GM19099 (cell line): ENCODE data around the gene MLLT3.

Experiments used
- POLR2A ChIP-seq: IDR thresholded peaks from 3 replicates; pipeline ENCODE4 v1.6.1; 2011; ENCODE audit warnings: low read depth; ENCODE audit not compliant: insufficient read length; ENCODE audit errors: extremely low read depth

Gene MLLT3

DNA sequence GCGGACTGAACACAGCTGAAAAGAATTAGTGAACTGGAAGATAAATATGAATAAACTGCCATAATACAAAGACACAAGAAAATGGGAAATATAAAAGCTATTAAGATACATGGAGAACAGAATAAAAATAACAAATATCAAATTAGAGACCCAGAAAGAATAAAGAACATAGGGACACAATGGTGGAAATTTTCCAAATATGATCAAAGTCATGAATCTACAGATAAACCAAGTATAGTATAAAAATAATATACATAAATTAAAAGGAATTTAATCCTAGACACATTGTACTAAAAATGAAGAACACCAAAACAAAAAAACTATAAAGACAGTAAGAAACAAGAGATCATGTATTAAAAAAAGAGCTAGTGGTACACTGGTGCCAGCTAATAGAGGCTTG is 194.9 kb downstream of the MLLT3 start:
- TF ChIP-seq POLR2A = no peak

DNA sequence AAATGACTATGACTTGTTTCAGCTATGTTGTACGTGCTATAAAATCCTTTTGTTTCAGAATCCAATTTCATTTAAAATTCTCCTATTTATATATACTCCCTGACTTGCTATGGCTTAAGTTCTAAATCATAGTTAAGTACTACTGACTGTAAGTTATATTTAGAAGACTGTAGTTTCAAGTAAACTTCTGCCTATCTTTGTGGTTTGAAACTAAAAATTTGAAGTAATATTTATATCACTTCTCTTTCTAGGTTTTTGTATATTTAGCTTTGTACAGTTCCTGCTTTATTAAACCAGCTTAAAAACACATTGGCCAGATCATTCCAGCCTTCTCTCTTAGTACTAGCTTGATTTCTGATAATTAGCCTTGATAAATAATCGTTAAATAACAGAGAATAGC is 196.3 kb downstream of the MLLT3 start:
- TF ChIP-seq POLR2A = no peak

DNA sequence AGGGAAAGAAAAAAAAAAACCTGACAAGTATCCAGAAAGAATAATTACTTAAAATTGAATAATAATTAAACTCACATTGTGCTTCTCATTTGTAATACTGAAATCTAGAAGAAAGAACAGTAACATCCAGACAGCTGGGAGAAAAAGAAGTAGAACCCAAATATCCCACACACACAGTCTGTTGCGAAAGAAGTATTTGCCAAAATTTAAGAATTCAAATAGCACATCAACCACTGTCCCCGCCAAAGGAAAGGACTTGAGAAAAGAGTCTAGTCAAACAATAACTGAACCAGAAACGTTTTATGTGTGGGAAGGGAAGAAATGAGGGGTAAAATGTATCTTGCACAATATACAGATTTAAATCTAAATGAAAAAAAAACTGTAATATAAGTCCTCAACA is 202.8 kb downstream of the MLLT3 start:
- no peak for TF ChIP-seq POLR2A

- TF ChIP-seq POLR2A = no peak
Measured at GRCh38 chr9:20418485-20418884, 203.8 kb downstream of the MLLT3 start.

DNA sequence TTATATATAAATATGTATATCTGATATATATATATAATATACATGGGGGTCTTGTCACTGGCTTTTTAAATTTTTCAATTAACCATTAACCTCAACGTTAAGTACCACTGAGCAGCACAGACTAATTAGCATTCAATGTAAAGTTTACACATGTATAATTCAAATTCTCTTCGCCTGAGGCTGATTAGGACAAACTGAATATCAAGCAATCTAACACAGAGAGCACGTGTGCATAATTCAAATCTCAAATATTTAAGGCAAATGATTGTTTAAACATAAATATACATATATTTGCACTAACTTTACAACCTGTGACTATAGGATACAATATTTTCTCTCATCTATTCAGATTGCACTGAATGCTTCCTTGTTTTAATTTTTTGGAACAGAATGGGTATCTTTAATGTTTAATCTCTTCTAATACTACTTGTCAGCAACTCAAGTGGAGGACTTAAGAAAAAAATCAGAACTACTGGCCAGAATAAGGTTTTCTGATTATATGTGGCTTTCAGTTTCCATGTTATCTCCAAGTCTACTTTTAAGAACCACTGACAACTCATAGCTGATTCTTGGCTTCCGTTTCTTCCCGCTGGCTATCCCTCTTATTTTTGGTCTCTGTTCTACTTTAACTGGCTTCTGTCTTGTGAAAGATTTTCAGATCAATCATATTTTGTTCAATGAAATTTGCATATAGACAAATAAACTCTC is 204.8 kb downstream of the MLLT3 start:
- TF ChIP-seq POLR2A = no peak

- TF ChIP-seq POLR2A = no peak
Measured at GRCh38 chr9:20414150-20414549, 208.1 kb downstream of the MLLT3 start.

- TF ChIP-seq POLR2A = no peak
Measured at GRCh38 chr9:20409321-20410092, 212.8 kb downstream of the MLLT3 start.

- TF ChIP-seq POLR2A = no peak
Measured at GRCh38 chr9:20408513-20408912, 213.8 kb downstream of the MLLT3 start.

GRCh38 chr9:20407013-20407412 is 215.3 kb downstream of the MLLT3 start:
- TF ChIP-seq POLR2A = no peak

GRCh38 chr9:20406344-20406743 is 216.0 kb downstream of the MLLT3 start:
- no peak for TF ChIP-seq POLR2A

DNA sequence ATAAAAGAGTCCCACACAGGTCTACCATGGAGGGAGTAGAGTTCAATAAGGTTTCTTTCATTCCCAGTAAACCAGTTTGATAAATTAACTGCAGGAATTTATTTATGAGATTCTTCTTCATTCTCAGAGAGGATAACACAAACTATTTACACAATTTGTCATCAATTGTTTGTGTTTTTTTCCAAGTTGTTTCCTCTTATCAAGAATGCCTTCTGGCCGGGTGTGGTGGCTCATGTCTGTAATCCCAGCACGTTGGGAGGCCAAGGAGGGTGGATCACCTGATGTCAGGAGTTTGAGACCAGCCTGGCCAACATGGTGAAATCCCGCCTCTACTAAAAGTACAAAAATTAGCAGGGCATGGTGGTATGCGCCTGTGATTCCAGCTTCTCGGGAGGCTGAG is 216.7 kb downstream of the MLLT3 start:
- TF ChIP-seq POLR2A = no peak

GRCh38 chr9:20405078-20405477 is 217.2 kb downstream of the MLLT3 start:
- TF ChIP-seq POLR2A = no peak

GRCh38 chr9:20404192-20404813 is 218.0 kb downstream of the MLLT3 start:
- TF ChIP-seq POLR2A = no peak

GRCh38 chr9:20403346-20403745 is 219.0 kb downstream of the MLLT3 start:
- no peak for TF ChIP-seq POLR2A

- TF ChIP-seq POLR2A = no peak
Measured at GRCh38 chr9:20402273-20402875, 219.9 kb downstream of the MLLT3 start.
